H9 (cell line): Measurements from ENCODE around the gene BORCS8. TPM values are rescaled to one million over a fixed set of nuclear protein-coding genes. Genes with fewer than 3 reads are reported as not detected.

Experiments used
- DNase-seq: peaks from one replicate; pipeline ENCODE4 v3.0.0-alpha.2; 2017
- H2AFZ ChIP-seq: one replicate; pipeline ENCODE4 v1.6.1; 2013; ENCODE audit warnings: mild to moderate bottlenecking, low read length, control low read depth, moderate library complexity
- H2AK5ac ChIP-seq: 2 replicates; pipeline ENCODE4 v1.6.1; 2013; ENCODE audit warnings: low read length, control low read depth, mixed read lengths; ENCODE audit not compliant: insufficient read length
- H2BK120ac ChIP-seq: one replicate; pipeline ENCODE4 v1.6.1; 2013; ENCODE audit warnings: low read depth, mild to moderate bottlenecking, low read length, control low read depth, inconsistent platforms; ENCODE audit not compliant: poor library complexity, severe bottlenecking
- H2BK12ac ChIP-seq: 2 replicates; pipeline ENCODE4 v1.6.1; 2013; ENCODE audit warnings: low read length, control low read depth, mixed read lengths, low read depth; ENCODE audit not compliant: insufficient read length
- H2BK15ac ChIP-seq: 2 replicates; pipeline ENCODE4 v1.6.1; 2013; ENCODE audit warnings: low read depth, low read length, control low read depth
- H2BK20ac ChIP-seq: one replicate; pipeline ENCODE4 v1.6.1; 2013; ENCODE audit warnings: low read depth, mild to moderate bottlenecking, low read length, control low read depth, inconsistent platforms; ENCODE audit not compliant: poor library complexity, severe bottlenecking
- H2BK5ac ChIP-seq: 2 replicates; pipeline ENCODE4 v1.6.1; 2013; ENCODE audit warnings: low read length, control low read depth, mixed read lengths; ENCODE audit not compliant: insufficient read length
- H3K14ac ChIP-seq: 2 replicates; pipeline ENCODE4 v1.6.1; 2013; ENCODE audit warnings: low read length, control low read depth; ENCODE audit not compliant: insufficient read depth
- H3K18ac ChIP-seq: 2 replicates; pipeline ENCODE4 v1.6.1; 2013; ENCODE audit warnings: low read depth, mild to moderate bottlenecking, mixed read lengths, low read length, control low read depth; ENCODE audit not compliant: insufficient read length
- H3K23ac ChIP-seq: 2 replicates; pipeline ENCODE4 v1.6.1; 2013; ENCODE audit warnings: low read length, control low read depth, mixed read lengths, low read depth; ENCODE audit not compliant: insufficient read length
- H3K23me2 ChIP-seq: 2 replicates; pipeline ENCODE4 v1.6.1; 2013; ENCODE audit warnings: low read depth, mild to moderate bottlenecking, mixed read lengths, low read length, control low read depth; ENCODE audit not compliant: insufficient read length, poor library complexity, severe bottlenecking
- H3K27ac ChIP-seq: 2 replicates; pipeline ENCODE4 v1.5.1; 2013; ENCODE audit warnings: low read length, control low read depth, mixed read lengths, low read depth; ENCODE audit not compliant: insufficient read length
- H3K27me3 ChIP-seq: 2 replicates; pipeline ENCODE4 v1.6.1; 2013; ENCODE audit warnings: low read length, control low read depth, inconsistent platforms; ENCODE audit not compliant: insufficient read depth
- H3K4ac ChIP-seq: 2 replicates; pipeline ENCODE4 v1.6.1; 2013; ENCODE audit warnings: low read depth, mild to moderate bottlenecking, control low read depth, inconsistent platforms, low read length, moderate library complexity
- H3K4me1 ChIP-seq: 2 replicates; pipeline ENCODE4 v1.6.1; 2013; ENCODE audit warnings: low read length, control low read depth, inconsistent platforms; ENCODE audit not compliant: insufficient read depth
- H3K4me2 ChIP-seq: 2 replicates; pipeline ENCODE4 v1.6.1; 2013; ENCODE audit warnings: low read length, control low read depth, mixed read lengths; ENCODE audit not compliant: insufficient read length, insufficient read depth
- H3K56ac ChIP-seq: 2 replicates; pipeline ENCODE4 v1.6.1; 2013; ENCODE audit warnings: low read depth, mild to moderate bottlenecking, mixed read lengths, low read length, control low read depth; ENCODE audit not compliant: insufficient read length
- H3K79me1 ChIP-seq: 2 replicates; pipeline ENCODE4 v1.6.1; 2013; ENCODE audit warnings: low read depth, mild to moderate bottlenecking, moderate library complexity, low read length, control low read depth, inconsistent platforms; ENCODE audit not compliant: insufficient read depth, poor library complexity, severe bottlenecking
- H3K79me2 ChIP-seq: 2 replicates; pipeline ENCODE4 v1.6.1; 2013; ENCODE audit warnings: low read length, control low read depth, inconsistent platforms; ENCODE audit not compliant: insufficient read depth
- H3K9ac ChIP-seq: 2 replicates; pipeline ENCODE4 v1.6.1; 2013; ENCODE audit warnings: low read length, control low read depth, mixed read lengths; ENCODE audit not compliant: insufficient read length; ENCODE audit errors: extremely low read depth
- H3K9me3 ChIP-seq: one replicate; pipeline ENCODE4 v1.6.1; 2013; ENCODE audit warnings: low read depth, low read length, inconsistent platforms; ENCODE audit not compliant: control insufficient read depth
- H3T11ph ChIP-seq: one replicate; pipeline ENCODE4 v1.6.1; 2013; ENCODE audit warnings: mild to moderate bottlenecking, low read length, control low read depth, inconsistent platforms
- H4K20me1 ChIP-seq: one replicate; pipeline ENCODE4 v1.6.1; 2013; ENCODE audit not compliant: control insufficient read depth, insufficient read length, insufficient read depth
- H4K5ac ChIP-seq: 2 replicates; pipeline ENCODE4 v1.6.1; 2013; ENCODE audit warnings: low read depth, mild to moderate bottlenecking, mixed read lengths, low read length, control low read depth; ENCODE audit not compliant: insufficient read length
- H4K8ac ChIP-seq: replicated peaks from 2 replicates; pipeline ENCODE4 v1.6.1; 2013; ENCODE audit warnings: low read length, control low read depth, mixed read lengths, low read depth; ENCODE audit not compliant: insufficient read length
- H4K91ac ChIP-seq: 2 replicates; pipeline ENCODE4 v1.6.1; 2013; ENCODE audit warnings: low read depth, mild to moderate bottlenecking, moderate library complexity, mixed read lengths, low read length, control low read depth; ENCODE audit not compliant: insufficient read length
- H3K27ac Mint-ChIP-seq, 3 experiments: 2 replicates in 2 of 3; 3 replicates in 1 of 3; pipeline ENCODE4 v1.8.0; 2020 to 2021; ENCODE audit warnings: mixed read lengths in 3 of 3, mild to moderate bottlenecking in 1 of 3, moderate library complexity in 1 of 3
- H3K27me3 Mint-ChIP-seq: 2 replicates; pipeline ENCODE4 v1.8.0; 2021; ENCODE audit warnings: low read depth, mild to moderate bottlenecking, moderate library complexity, mixed read lengths
- H3K36me3 Mint-ChIP-seq, 3 experiments: 2 replicates in 2 of 3; 3 replicates in 1 of 3; pipeline ENCODE4 v1.8.0; 2020 to 2021; ENCODE audit warnings: low read depth in 3 of 3, mixed read lengths in 3 of 3; ENCODE audit not compliant: insufficient read depth in 1 of 3
- H3K4me1 Mint-ChIP-seq, 2 experiments: 2 replicates each; pipeline ENCODE4 v1.8.0; 2020; ENCODE audit warnings: mixed read lengths in 2 of 2
- H3K4me3 Mint-ChIP-seq, 2 experiments: 2 replicates in 1 of 2; 3 replicates in 1 of 2; pipeline ENCODE4 v1.8.0; 2020 to 2021; ENCODE audit warnings: mild to moderate bottlenecking in 2 of 2, mixed read lengths in 2 of 2, moderate library complexity in 1 of 2
- H3K9me3 Mint-ChIP-seq, 2 experiments: 2 replicates in 1 of 2; 3 replicates in 1 of 2; pipeline ENCODE4 v1.8.0; 2020; ENCODE audit warnings: mild to moderate bottlenecking in 2 of 2, mixed read lengths in 2 of 2, moderate library complexity in 1 of 2
- WGBS: extraction: QIAGEN DNeasy Blood & Tissue Kit; methylation state at CpG from one replicate; pipeline ENCODE4 v1.1.7; 2013; ENCODE audit warnings: missing lambda C conversion rate, low lambda C conversion rate, mixed read lengths; ENCODE audit not compliant: insufficient read length; ENCODE audit errors: extremely low coverage; 5-methylcytosine and 5-hydroxymethylcytosine counted together
- total RNA-seq: library from RNA; stranded (reverse); gene quantifications from 2 replicates; pipeline ENCODE4 v1.2.1, GENCODE V29; 2021
- TF ChIP-seq, protein P1 (sequence below): fragments of 200-600 bp; sonication (generic); conservative IDR thresholded peaks from 3 replicates; pipeline ENCODE4 v1.8.0; 2021; ENCODE audit warnings: antibody characterized with exemption, mild to moderate bottlenecking

The BORCS8 gene
- total RNA-seq, 1 experiment from 2014 or later: 20.4 TPM

DNA sequence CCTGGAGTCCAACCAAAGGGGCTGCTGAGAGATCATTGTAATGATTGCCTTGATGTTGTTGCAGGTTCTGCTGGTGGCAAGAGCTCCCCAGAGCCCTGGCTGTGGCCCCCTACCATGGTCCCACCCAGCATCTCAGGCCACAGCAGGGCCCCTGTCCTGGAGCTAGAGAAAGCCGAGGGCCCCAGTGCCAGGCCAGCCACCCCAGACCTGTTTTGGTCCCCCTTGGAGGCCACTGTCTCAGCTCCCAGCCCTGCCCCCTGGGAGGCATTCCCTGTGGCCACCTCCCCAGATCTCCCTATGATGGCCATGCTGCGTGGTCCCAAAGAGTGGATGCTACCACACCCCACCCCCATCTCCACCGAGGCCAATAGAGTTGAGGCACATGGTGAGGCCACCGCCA lies 35.3 kb upstream of the BORCS8 start:
- no peak overlapping the region for H3K4ac ChIP-seq
- no peak overlapping the region for H2BK5ac ChIP-seq
- no peak overlapping the region for H4K8ac ChIP-seq
- no peaks in the 10 kb centered on the region for H3K9me3 ChIP-seq
- H3K23me2 ChIP-seq: no peaks in the 10 kb centered on the region
- no peak overlapping the region for H3K4me3 Mint-ChIP-seq
- H4K20me1 ChIP-seq: no peaks in the 10 kb centered on the region
- peaks cover 4% of the 10 kb centered on the region; the same call in 1 of the 2 replicates for H3K27me3 ChIP-seq
- no peak overlapping the region for H3K27ac ChIP-seq
- no peaks in the 10 kb centered on the region for H3K79me1 ChIP-seq
- H3K27me3 Mint-ChIP-seq: peaks cover 94% of the 10 kb centered on the region
- H4K5ac ChIP-seq: no peak overlapping the region
- H3K79me2 ChIP-seq: no peaks in the 10 kb centered on the region
- H3K56ac ChIP-seq: no peak overlapping the region
- no peak overlapping the region for H3T11ph ChIP-seq
- no peak overlapping the region for H2BK12ac ChIP-seq
- H3K4me1 ChIP-seq: no peaks in the 10 kb centered on the region
- peaks cover 0 to 9% of the 10 kb centered on the region in 2 experiments; a peak in 3 of 5 replicates for H3K9me3 Mint-ChIP-seq
- no peak overlapping the region for H2AK5ac ChIP-seq
- H2AFZ ChIP-seq: no peak overlapping the region
- H3K4me1 Mint-ChIP-seq: peaks cover 0 to 3% of the 10 kb centered on the region in 2 experiments; a peak in 1 of 4 replicates
- H2BK20ac ChIP-seq: no peak overlapping the region
- no peaks in the 10 kb centered on the region for H3K36me3 Mint-ChIP-seq
- no peak overlapping the region for H2BK15ac ChIP-seq
- no CpG with 5 or more reads among the region's 4 CpGs for WGBS
- H3K27ac Mint-ChIP-seq: no peak overlapping the region
- H3K4me2 ChIP-seq: no peak overlapping the region
- TF ChIP-seq, protein P1, sequence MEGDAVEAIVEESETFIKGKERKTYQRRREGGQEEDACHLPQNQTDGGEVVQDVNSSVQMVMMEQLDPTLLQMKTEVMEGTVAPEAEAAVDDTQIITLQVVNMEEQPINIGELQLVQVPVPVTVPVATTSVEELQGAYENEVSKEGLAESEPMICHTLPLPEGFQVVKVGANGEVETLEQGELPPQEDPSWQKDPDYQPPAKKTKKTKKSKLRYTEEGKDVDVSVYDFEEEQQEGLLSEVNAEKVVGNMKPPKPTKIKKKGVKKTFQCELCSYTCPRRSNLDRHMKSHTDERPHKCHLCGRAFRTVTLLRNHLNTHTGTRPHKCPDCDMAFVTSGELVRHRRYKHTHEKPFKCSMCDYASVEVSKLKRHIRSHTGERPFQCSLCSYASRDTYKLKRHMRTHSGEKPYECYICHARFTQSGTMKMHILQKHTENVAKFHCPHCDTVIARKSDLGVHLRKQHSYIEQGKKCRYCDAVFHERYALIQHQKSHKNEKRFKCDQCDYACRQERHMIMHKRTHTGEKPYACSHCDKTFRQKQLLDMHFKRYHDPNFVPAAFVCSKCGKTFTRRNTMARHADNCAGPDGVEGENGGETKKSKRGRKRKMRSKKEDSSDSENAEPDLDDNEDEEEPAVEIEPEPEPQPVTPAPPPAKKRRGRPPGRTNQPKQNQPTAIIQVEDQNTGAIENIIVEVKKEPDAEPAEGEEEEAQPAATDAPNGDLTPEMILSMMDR: no peak
- no peak overlapping the region for H4K91ac ChIP-seq
- no peak overlapping the region for H3K14ac ChIP-seq
- H3K9ac ChIP-seq: no peak overlapping the region
- DNase-seq: no peak
- no peak overlapping the region for H3K23ac ChIP-seq
- H3K18ac ChIP-seq: no peak overlapping the region
- no peak overlapping the region for H2BK120ac ChIP-seq
